GM18526 (cell line): ENCODE data around the gene ACOT8.

Source experiments
- POLR2A ChIP-seq: IDR thresholded peaks from 3 replicates; pipeline ENCODE4 v1.6.1; 2011; ENCODE audit not compliant: insufficient read length; ENCODE audit errors: extremely low read depth

ACOT8 gene

DNA sequence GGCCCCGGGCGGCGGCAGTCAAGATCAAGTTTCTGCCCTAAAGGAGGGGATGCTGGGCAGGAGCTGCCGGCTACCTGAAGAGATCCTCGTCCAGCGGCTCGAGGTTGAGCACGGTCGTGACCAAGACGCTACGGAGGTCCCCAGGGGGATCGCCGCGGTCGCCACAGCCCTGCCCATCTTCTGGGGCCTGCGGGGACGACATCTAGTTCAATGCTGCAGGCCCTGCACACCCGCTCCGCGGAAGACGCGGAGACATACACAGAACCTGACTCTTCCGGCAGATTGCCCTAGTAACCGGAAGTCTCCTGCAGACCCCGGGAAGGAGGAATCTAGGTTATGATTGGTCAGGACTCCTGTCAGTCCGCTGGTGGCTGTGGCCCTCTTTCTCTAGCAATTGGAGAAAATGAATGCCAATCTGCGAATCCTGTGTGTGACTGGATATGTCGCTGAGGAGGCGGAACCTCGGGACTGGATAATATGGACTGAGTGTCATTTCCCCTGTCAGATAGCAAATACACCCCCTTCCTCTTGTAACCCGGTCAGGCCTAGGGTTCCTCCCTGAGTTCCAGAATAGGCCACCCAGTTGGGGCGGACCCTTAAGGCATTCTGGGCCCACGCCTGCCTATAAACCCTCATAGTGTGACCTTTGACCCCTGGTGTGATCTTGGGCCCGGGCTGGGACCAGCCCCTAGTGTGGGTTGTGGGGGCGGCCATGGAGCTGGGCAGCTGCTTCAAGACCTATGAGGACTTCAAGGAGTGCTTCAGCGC is at the start of gene ACOT8, which contains the start of gene ZSWIM3:
Gene ACOT8 (minus strand): TSS at position 279 of the 768 bp plus-strand sequence. CDS start 77 bp downstream, at position 202.
Gene ZSWIM3 (plus strand): TSS at position 501 of the 768 bp plus-strand sequence. CDS start 212 bp downstream, at position 713.
- peak; percentile 86 for TF ChIP-seq POLR2A

GRCh38 chr20:45905505-45906079 is 48.4 kb upstream of the ACOT8 start:
- no peak for TF ChIP-seq POLR2A

- TF ChIP-seq POLR2A = no peak
These were observed 47.7 kb upstream of the ACOT8 start for GRCh38 chr20:45904583-45905504.

DNA sequence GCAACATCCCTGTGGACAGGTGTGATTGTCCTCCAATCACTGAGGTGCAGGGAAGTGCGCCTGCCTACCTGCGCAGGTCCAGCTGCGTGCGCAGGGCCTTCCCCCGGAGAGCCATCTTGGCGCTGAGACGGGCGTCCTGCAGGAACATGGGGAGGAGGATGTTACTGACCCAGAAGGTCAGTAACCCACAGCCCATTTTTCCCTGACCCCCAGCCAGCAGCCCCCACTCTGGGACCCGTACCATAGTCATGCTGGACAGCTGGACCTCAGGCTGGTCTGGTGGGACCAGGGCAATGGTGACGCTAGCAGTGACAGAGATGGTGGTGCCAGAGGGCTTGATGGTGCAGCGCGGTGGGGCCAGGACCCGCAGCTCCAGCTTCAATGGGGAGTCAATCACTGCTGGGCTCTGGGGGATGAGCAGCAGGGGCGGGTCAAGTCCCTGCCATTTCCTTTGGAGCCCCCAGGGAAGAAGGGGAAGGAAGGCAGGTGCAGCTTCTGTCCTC is 45.1 kb upstream of the ACOT8 start:
- TF ChIP-seq POLR2A = no peak

DNA sequence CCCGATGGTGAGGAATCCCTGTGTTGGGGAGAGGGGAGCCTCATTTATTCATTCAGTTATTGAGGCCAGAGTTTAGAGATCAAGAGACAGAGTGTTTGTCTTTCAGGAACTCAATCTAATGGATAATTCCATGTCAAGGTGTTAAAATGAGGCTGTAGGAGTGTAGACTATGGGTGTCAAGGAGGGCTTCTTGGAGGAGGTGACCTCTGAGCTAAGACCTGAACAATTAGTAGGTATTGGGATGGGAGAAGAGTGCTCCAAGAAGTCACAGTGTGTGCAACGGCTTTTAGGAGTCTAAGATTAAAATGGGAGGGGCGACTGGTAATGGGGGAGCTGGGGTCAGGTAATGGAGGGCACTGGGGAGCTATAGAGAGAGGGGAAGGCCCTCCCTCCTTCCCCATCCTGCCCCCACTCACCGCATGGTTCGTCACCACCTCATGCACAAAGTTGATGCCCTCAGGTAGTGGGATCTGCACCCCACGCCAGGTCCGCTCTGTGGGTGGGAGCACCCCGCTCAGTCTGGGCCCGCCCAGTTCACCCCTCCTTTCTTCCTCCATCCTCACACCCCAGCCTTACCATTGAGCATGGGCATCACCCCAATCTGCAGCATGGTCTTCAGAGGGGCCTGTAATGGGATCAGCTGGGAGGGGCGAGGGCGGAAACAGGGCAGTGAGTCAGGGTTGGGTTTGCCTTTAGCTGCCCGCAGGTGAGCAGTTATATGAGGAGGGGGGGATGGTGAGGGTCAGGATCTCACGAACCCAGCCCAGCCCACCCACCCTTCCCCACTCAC is 42.0 kb upstream of the ACOT8 start:
- no peak for TF ChIP-seq POLR2A

DNA sequence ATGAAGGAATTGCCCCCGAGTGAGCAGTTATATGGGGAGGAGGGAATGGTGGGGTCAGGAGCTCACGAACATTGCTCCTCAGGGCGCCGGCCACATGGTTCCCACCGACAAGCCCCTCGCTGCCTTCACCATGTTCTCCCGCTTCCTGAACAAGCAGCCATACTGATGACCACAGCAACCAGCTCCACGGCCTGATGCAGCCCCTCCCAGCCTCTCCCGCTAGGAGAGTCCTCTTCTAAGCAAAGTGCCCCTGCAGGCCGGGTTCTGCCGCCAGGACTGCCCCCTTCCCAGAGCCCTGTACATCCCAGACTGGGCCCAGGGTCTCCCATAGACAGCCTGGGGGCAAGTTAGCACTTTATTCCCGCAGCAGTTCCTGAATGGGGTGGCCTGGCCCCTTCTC is 41.1 kb upstream of the ACOT8 start:
- no peak for TF ChIP-seq POLR2A

DNA sequence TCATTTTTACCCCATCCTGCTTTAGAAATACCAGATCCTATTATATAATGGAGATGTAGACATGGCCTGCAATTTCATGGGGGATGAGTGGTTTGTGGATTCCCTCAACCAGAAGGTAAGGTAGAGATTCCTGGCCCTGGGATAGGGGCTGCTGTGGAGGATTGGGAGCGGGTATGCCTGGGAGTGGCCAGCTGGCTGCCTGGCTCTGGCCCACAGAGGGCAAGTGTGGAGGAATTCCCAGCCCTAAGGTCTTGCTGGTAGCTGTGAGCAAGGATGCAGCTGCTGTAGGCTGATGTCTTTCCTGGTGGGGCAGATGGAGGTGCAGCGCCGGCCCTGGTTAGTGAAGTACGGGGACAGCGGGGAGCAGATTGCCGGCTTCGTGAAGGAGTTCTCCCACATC is 40.5 kb upstream of the ACOT8 start:
- TF ChIP-seq POLR2A = no peak

GRCh38 chr20:45897289-45897688 is 40.1 kb upstream of the ACOT8 start:
- TF ChIP-seq POLR2A = no peak

DNA sequence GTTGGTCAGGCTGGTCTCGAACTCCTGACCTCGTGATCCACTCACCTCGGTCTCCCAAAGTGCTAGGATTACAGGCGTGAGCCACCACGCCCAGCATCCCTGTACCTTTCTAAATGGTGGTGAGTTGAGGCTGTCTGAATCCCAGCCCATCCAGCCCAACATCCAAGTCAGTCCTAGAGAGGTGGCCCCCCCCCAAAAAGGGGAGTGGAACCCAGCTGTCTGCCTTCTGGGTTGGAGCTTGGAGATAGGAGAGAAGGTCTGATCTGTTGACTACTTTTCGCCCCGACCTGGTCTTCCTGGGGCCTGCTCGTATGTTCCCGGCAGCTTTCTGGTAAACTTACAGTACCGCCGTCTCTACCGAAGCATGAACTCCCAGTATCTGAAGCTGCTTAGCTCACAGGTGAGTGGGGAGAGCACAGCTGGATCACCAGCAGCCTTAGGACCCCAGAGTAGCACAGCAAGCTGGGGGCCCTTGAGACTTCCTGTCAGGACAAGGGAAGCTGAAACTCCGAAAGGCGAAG is 39.5 kb upstream of the ACOT8 start:
- no peak for TF ChIP-seq POLR2A

DNA sequence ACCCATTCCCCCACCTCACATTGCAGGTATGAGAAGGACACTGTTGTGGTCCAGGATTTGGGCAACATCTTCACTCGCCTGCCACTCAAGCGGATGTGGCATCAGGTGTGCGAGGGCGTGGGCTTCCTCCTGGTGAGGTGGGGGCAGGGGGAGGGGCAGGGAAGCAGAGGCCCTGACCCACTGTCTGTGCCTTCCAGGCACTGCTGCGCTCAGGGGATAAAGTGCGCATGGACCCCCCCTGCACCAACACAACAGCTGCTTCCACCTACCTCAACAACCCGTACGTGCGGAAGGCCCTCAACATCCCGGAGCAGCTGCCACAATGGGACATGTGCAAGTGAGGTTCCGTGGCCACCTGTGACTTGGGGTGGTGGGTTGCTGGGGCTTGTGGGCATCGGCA is 37.6 kb upstream of the ACOT8 start:
- no peak for TF ChIP-seq POLR2A

GRCh38 chr20:45893831-45894230 is 36.6 kb upstream of the ACOT8 start:
- TF ChIP-seq POLR2A = no peak

GRCh38 chr20:45892828-45893500 is 35.8 kb upstream of the ACOT8 start:
- no peak for TF ChIP-seq POLR2A

GRCh38 chr20:45892049-45892825 is 35.0 kb upstream of the ACOT8 start:
- no peak for TF ChIP-seq POLR2A
